ENCODE data around the gene GOT2.

GRCh38 chr16:58738672-58739296 lies 4.7 kb upstream of the GOT2 start:
- no peak for TF ChIP-seq REST (IDR thresholded peaks at IDR 0.05; ENCODE audit: low read depth, low read length)
- TF ChIP-seq CTCF (IDR thresholded peaks at IDR 0.05) = no peak
- no peak for TF ChIP-seq SIN3A (IDR thresholded peaks at IDR 0.05; ENCODE audit: borderline replicate concordance, low read depth, low read length)
- TF ChIP-seq EP300 (IDR thresholded peaks at IDR 0.05; ENCODE audit: borderline replicate concordance in 1 of 2, low read depth in 1 of 2, low read length in 1 of 2) = no peak
- no peak for TF ChIP-seq GABPA (IDR thresholded peaks at IDR 0.05; ENCODE audit: low read depth)
- TF ChIP-seq POLR2AphosphoS5 (IDR thresholded peaks at IDR 0.05; ENCODE audit: low read depth, low read length) = no peak
- TF ChIP-seq FOXJ3 (CRISPR knock-in tag; IDR thresholded peaks at IDR 0.05) = no peak
- no peak for TF ChIP-seq CHD2 (IDR thresholded peaks at IDR 0.05; ENCODE audit: low read length, partially characterized antibody)
- no peak for TF ChIP-seq EZH2phosphoT487 (IDR thresholded peaks at IDR 0.05; ENCODE audit: borderline replicate concordance, low read depth)
